AG04449 (cell line): Measurements from ENCODE around the gene C10orf105.

ENCODE experiments used
- CTCF ChIA-PET: fragments of 350-600 bp; formaldehyde crosslinking; extraction: SDS; loops from one replicate; lab custom pipeline; 2021; ENCODE audit warnings: antibody characterized with exemption; lab: Yijun Ruan, JAX
- POLR2A ChIA-PET: fragments of 400-600, 350-600 bp; formaldehyde crosslinking; extraction: SDS; loops from one replicate; lab custom pipeline; 2020; ENCODE audit warnings: antibody characterized with exemption, inconsistent platforms; lab: Yijun Ruan, JAX
- DNase-seq: peaks from one replicate; pipeline ENCODE4 v3.0.0-alpha.2; 2010; ENCODE audit warnings: low read depth, low spot score
- H3K4me3 ChIP-seq: 2 replicates; pipeline ENCODE4 v1.5.1; 2011; ENCODE audit warnings: low read depth, mild to moderate bottlenecking, control low read depth, low read length
- CTCF ChIP-seq: IDR thresholded peaks from one replicate; pipeline ENCODE4 v1.5.1; 2011; ENCODE audit warnings: mild to moderate bottlenecking, moderate library complexity, low read length, control low read depth, inconsistent platforms; ENCODE audit not compliant: insufficient read depth; ENCODE audit errors: missing control alignments

C10orf105 gene

GRCh38 chr10:71697938-71698709, 21.5 kb downstream of the C10orf105 start:
- ChIA-PET POLR2A (no interaction called here), CTCF (interaction anchor here (0.7 to 11.5 kb wide), 20 partner anchors 9 to 382 kb away, joined by 3 to 105 read pairs (median 8); partner anchors contain the start of genes SLC29A3 and VSIR)
- no peak for TF ChIP-seq CTCF
- DNase-seq, result no peak
- no peak overlapping the region for H3K4me3 ChIP-seq

GRCh38 chr10:71696628-71697326, 22.8 kb downstream of the C10orf105 start:
- ChIA-PET CTCF (interaction anchor here (0.6 to 11.5 kb wide), 30 partner anchors 10 to 390 kb away, joined by 3 to 105 read pairs (median 5); partner anchors contain the start of genes SLC29A3 and VSIR), POLR2A (no interaction called here)
- peak; percentile 81 for TF ChIP-seq CTCF
- H3K4me3 ChIP-seq, result no peak overlapping the region
- DNase-seq, result no peak

- H3K4me3 ChIP-seq, result no peak overlapping the region
- TF ChIP-seq CTCF, result no peak
- ChIA-PET POLR2A (no interaction called here), CTCF (interaction anchor here (1.0 to 11.5 kb wide), 22 partner anchors 11 to 386 kb away, joined by 3 to 105 read pairs (median 6); partner anchors contain the start of genes SLC29A3 and VSIR)
- no peak for DNase-seq
Observed at GRCh38 chr10:71695502-71696476, 23.8 kb downstream of the C10orf105 start.

GRCh38 chr10:71694567-71694968, 25.0 kb downstream of the C10orf105 start:
- no peak for TF ChIP-seq CTCF
- CTCF ChIA-PET, result interaction anchor here (3.5 to 11.5 kb wide), 4 partner anchors 12 to 378 kb away, joined by 26 to 105 read pairs (median 51); partner anchors contain the start of genes SLC29A3 and VSIR
- no peak overlapping the region for H3K4me3 ChIP-seq
- DNase-seq, result no peak
- POLR2A ChIA-PET, result no interaction called here

GRCh38 chr10:71694039-71694501, 25.5 kb downstream of the C10orf105 start:
- ChIA-PET POLR2A (no interaction called here), CTCF (interaction anchor here (1.6 to 11.5 kb wide), 4 partner anchors 13 to 378 kb away, joined by 4 to 105 read pairs (median 51); partner anchors contain the start of gene SLC29A3)
- no peak for TF ChIP-seq CTCF
- DNase-seq, result no peak
- H3K4me3 ChIP-seq, result no peak overlapping the region
